Heart left ventricle (tissue), 13 donors: ENCODE data around the gene CDH19.

Experiments used
- CTCF ChIP-seq, 12 donors: fragments of 200-600 bp; sonication (generic) in 4 of 12; IDR thresholded peaks; one replicate each; pipeline versions ENCODE4 v1.5.0 to v1.8.0; 2018 to 2022; ENCODE audit warnings: antibody characterized with exemption in 12 of 12, mild to moderate bottlenecking in 5 of 12
- POLR2A ChIP-seq, 2 donors: fragments of 450-650 bp; IDR thresholded peaks; one replicate each; pipeline ENCODE4 v1.6.1; 2017; ENCODE audit warnings: antibody characterized with exemption in 2 of 2, mild to moderate bottlenecking in 2 of 2, moderate library complexity in 2 of 2
- donor health status: ischemic (EF 13 %, LVEDD 7.1; RV severe dilation, severe dysfunction).
- donor health status: DM: no; HTN: yes; CAD: no.
- donor health status: DM: no; HTN: no; CAD: no.
- donor health status: ischemic (EF 25% LVEDD 6.9; RV normal size, moderate dysfunction).
- donor health status: ischemic (EF 25% LVEDD 5.7; RV mildly dilated, moderate dysfunction).
- donor health status: ischemic (EF 35%, LVEDD 5.7; RV mildly dilated, moderate dysfunction).
- donor health status: nonischemic (EF 11% LVEDD 7.7; RV severe dilation, severe dysfunction).
- donor health status: DM: yes; HTN: yes; CAD: no.
- donor health status: PGD.
- donor health status: ischemic (EF 29% LVEDD 5.4; RV normal size, mild dysfunction).
- donor health status: nonischemic (EF 23%, LVEDD 6.1; RV moderate dilation, normal function).

DNA sequence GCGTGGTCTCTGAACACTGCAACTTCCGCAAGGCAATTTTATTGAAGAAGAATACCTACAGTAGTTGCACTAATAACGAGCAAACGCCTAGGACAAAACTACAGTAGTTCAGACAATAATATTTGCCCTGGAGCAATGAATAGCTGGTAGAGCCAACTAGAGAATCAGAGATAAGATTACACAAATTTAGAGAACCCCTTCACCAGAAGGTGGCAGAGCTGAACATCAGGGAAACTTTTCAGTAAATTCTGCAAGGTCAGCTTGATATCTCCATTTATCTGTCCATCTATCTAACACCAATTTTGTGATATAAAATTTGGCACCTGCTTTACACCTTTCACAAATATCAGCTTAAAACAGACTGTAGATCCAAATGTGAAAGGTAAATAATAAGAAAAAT lies 43.8 kb downstream of the CDH19 start:
- TF ChIP-seq CTCF (IDR thresholded peaks at IDR 0.05) = peak in 8 of 12 donors; percentile 7 to 35 (median 20)
- TF ChIP-seq POLR2A (IDR thresholded peaks at IDR 0.05) = no peak
